Activated CD4-positive, alpha-beta T cell treated with anti-CD3 and anti-CD28 coated beads, Interleukin-2, amount 10 ng/mL, durations not matched to agents 7 days and 5 days (primary cell): ENCODE data around the gene MFSD6. TPM values are rescaled to one million over a fixed set of nuclear protein-coding genes. Genes with fewer than 3 reads are reported as not detected.

Source experiments
- CTCF ChIA-PET: fragments of 350-600 bp; sonication (Branson Sonifier 250); formaldehyde crosslinking; loops from one replicate; lab custom pipeline; 2021; ENCODE audit warnings: antibody characterized with exemption; lab: Charles Lee
- POLR2A ChIA-PET: fragments of 350-600 bp; sonication (Branson Sonifier 250); formaldehyde crosslinking; loops from one replicate; lab custom pipeline; 2021; ENCODE audit warnings: antibody characterized with exemption; lab: Charles Lee
- DNase-seq: peaks from one replicate; pipeline ENCODE4 v3.0.0-alpha.2; 2020
- H3K27ac Mint-ChIP-seq: one replicate; pipeline ENCODE4 v1.8.0; 2021; ENCODE audit warnings: mild to moderate bottlenecking, moderate library complexity, mixed read lengths
- H3K27me3 Mint-ChIP-seq: one replicate; pipeline ENCODE4 v1.8.0; 2021; ENCODE audit warnings: mixed read lengths
- H3K36me3 Mint-ChIP-seq: one replicate; pipeline ENCODE4 v1.8.0; 2021; ENCODE audit warnings: low read depth, mixed read lengths
- H3K4me1 Mint-ChIP-seq: one replicate; pipeline ENCODE4 v1.8.0; 2021; ENCODE audit warnings: mixed read lengths
- H3K4me3 Mint-ChIP-seq: one replicate; pipeline ENCODE4 v1.8.0; 2021; ENCODE audit warnings: mild to moderate bottlenecking, moderate library complexity, mixed read lengths
- H3K9me3 Mint-ChIP-seq: one replicate; pipeline ENCODE4 v1.8.0; 2021; ENCODE audit warnings: mixed read lengths
- total RNA-seq, 2 experiments: library from RNA; stranded (reverse); gene quantifications; one replicate each; pipeline ENCODE4 v1.2.3, GENCODE V29; 2021

MFSD6 gene
- total RNA-seq, 2 experiments from 2014 or later = 42.3 to 42.8 TPM

DNA sequence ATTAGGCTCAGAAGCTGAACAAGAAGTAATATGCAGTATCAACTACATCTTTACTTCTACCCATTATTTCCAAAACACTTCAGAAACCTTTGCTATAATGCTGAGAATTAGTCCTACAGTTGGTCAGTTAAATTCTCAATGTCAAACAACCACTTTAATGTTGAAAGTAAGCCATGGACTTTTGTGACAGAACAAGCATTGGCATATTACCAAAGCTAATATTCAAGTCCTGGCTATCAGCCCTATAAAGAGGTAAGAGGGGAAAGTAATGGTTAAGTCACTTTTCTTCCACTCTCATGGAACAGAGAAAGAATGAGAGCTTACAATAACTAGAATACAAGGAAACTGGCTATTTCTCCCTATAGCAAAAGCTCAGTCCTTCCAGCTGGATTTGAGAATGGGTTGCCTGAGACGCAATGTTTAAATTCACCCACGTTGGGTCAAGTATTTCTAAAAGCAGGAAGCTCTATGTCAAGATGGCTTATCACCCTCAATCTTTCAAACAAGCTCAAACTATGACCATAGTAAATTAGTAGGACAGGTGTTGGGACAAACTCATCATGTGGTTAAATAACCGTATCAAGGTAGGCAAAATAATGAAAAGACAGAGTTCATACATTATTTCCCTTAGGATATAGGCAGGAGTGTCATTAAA is 31.4 kb upstream of the MFSD6 start:
- H3K27ac Mint-ChIP-seq = no peak overlapping the region
- H3K27me3 Mint-ChIP-seq = no peaks in the 10 kb centered on the region
- no peaks in the 10 kb centered on the region for H3K36me3 Mint-ChIP-seq
- no peaks in the 10 kb centered on the region for H3K4me1 Mint-ChIP-seq
- POLR2A ChIA-PET = no interaction called here
- H3K4me3 Mint-ChIP-seq = no peak overlapping the region
- no peaks in the 10 kb centered on the region for H3K9me3 Mint-ChIP-seq
- DNase-seq = no peak
- CTCF ChIA-PET = interaction anchor here (0.6 to 1.3 kb wide), 3 partner anchors 31 to 530 kb away, joined by 3 read pairs; no protein-coding TSS in a partner anchor

DNA sequence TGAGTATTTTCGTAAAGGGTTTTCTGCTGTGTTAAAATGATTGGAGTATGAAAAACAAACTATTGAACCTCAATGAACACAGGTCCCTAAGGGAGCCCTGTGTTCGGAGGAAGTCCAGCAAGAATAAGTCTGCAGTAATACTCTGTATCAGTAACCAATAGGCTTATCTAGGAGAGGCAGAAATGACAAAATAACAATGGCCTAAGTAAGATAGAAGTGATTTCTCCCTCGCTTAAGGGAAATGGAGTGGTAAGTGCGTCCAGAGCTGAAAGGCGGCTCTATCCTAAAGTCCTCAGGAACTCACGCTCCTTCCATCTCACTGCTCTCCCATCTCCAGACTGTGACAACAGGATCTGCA is 29.3 kb upstream of the MFSD6 start:
- Mint-ChIP-seq H3K36me3 (no peaks in the 10 kb centered on the region), H3K4me1 (no peaks in the 10 kb centered on the region), H3K27ac (no peak overlapping the region), H3K4me3 (no peak overlapping the region), H3K27me3 (no peaks in the 10 kb centered on the region), H3K9me3 (no peaks in the 10 kb centered on the region)
- ChIA-PET CTCF (no interaction called here), POLR2A (no interaction called here)
- DNase-seq = no peak

DNA sequence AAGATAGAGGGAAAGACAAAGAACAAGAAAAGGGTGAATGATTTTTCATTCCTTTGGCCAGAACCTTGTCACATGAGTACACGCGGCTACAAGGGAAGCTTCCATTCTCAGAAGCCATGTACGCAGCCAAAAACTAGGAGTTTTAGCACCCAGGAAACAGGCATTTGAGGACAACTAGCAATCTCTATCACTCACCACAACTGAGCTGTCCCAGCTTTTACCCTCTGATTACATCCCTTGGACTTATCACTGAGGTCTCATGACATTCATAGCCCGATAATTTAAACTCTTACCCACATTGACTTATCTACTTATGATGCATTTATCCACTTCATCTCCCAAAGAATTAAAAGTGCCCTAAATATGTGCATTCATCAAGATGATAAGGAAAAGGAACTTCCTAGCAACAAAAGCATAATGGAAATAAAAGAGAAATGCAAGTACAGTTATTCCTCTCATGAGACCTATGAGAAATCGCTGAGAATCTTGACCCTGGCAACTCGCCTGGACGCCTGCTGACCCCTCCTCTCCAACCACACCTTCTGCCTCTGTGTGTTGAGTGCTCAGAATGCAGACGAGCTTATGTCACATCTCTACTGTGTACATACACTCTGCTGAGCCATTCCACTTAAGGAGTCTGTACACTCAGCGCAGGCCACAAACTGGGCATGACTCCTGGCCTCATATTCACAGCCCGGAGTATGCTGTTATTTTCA is 28.7 kb upstream of the MFSD6 start:
- H3K27me3 Mint-ChIP-seq = no peaks in the 10 kb centered on the region
- H3K4me1 Mint-ChIP-seq = no peaks in the 10 kb centered on the region
- H3K27ac Mint-ChIP-seq = no peak overlapping the region
- CTCF ChIA-PET = no interaction called here
- POLR2A ChIA-PET = no interaction called here
- H3K4me3 Mint-ChIP-seq = no peak overlapping the region
- no peak for DNase-seq
- no peaks in the 10 kb centered on the region for H3K9me3 Mint-ChIP-seq
- no peaks in the 10 kb centered on the region for H3K36me3 Mint-ChIP-seq

DNA sequence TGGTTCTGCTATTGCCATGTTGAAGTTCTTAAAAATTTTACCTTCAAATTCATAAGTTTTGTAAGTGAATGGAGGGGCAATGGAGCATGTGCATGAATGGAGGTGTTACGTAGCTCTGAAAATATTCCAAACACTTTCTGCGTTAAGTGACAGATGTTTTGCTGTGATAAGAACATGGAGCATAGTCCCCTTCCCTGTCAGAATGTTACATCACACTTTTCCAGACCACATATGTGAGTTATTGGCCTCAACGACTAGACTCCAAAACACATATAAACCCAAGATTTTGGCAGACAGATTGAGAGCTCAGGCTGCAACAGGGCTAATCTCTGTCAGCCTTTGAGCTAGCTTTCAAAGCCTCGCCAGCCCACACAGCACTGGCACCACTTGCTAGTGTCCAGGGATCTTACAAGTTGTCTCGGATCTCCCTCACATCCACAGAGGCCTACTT is 27.2 kb upstream of the MFSD6 start:
- no peak for DNase-seq
- Mint-ChIP-seq H3K9me3 (no peaks in the 10 kb centered on the region), H3K36me3 (no peaks in the 10 kb centered on the region), H3K4me3 (no peak overlapping the region), H3K27me3 (no peaks in the 10 kb centered on the region), H3K4me1 (no peaks in the 10 kb centered on the region), H3K27ac (no peak overlapping the region)
- ChIA-PET POLR2A (no interaction called here), CTCF (no interaction called here)

DNA sequence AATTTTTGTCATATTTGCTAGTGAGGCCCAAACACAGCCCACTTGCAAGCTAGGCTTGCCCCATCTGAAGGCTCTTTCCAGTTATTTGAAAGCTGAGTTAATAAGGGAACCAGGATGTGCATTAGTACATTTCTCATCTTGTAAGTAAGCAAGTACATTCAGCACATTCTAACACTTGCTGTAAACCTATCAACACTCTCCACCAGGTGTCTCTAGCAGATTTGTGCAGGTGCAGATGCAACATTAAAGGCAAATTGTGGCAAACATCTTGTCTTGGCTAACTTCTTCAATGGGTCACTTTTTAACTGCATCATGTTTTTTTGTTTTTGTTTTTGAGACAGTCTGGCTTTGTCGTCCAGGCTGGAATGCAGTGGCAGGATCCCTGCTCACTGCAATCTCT is 25.3 kb upstream of the MFSD6 start:
- Mint-ChIP-seq H3K27me3 (no peaks in the 10 kb centered on the region), H3K36me3 (no peaks in the 10 kb centered on the region), H3K9me3 (peaks cover 2% of the 10 kb centered on the region), H3K27ac (no peak overlapping the region), H3K4me3 (no peak overlapping the region), H3K4me1 (no peaks in the 10 kb centered on the region)
- peak; percentile 61 for DNase-seq
- POLR2A ChIA-PET = no interaction called here
- CTCF ChIA-PET = interaction anchor here (0.6 to 1.0 kb wide), 2 partner anchors 279 to 298 kb away, joined by 3 to 5 read pairs; no protein-coding TSS in a partner anchor

DNA sequence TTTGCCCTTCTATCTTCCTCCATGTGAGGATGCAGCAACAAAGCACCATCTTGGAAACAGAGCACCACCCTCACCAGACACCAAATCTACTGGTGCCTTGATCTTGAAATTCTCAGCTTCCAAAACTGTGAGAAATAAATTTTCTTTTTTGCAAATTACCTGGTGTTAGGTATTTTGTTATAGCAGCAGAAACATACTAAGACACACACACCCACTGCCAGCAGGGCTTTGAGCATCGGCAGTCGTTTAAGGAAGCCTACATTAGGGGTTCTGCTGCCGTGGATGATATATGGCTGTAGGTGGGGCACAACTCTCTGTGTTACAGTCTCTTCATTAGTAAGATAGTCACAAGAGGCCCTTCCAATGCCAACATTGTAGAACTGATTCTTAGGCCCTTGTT is 20.7 kb upstream of the MFSD6 start:
- peaks cover 4% of the 10 kb centered on the region for H3K9me3 Mint-ChIP-seq
- CTCF ChIA-PET = no interaction called here

DNA sequence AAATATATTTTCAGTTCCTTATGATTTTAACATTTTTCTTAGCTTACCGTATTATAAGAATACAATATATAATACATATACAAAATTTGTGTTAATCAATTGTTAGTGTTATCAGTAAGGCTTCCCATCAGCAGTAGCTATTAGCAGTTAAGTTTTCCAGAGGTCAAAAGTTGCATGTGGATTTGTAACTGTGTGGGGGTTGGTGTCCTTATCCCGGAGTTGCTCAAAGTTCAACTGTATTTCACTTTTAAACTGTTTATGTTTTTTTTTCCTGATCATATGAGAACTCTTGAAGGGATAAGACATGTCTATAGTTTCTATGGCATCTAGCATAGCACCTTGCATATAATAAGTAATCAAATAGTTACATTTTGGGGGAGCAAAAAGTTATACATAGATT is 11.9 kb upstream of the MFSD6 start:
- ChIA-PET POLR2A (no interaction called here), CTCF (interaction anchor here (1.1 to 1.4 kb wide), 2 partner anchors 35 to 307 kb away, joined by 3 read pairs; no protein-coding TSS in a partner anchor)
- Mint-ChIP-seq H3K4me3 (no peak overlapping the region), H3K27me3 (peaks cover 16% of the 10 kb centered on the region), H3K27ac (no peak overlapping the region), H3K9me3 (no peaks in the 10 kb centered on the region), H3K36me3 (no peaks in the 10 kb centered on the region), H3K4me1 (no peaks in the 10 kb centered on the region)
- no peak for DNase-seq

More for the DNA sequence above, 20.7 kb upstream of the MFSD6 start:
- H3K36me3 Mint-ChIP-seq = no peaks in the 10 kb centered on the region
- POLR2A ChIA-PET = no interaction called here
- no peaks in the 10 kb centered on the region for H3K4me1 Mint-ChIP-seq
- peaks cover 15% of the 10 kb centered on the region for H3K27me3 Mint-ChIP-seq
- no peak overlapping the region for H3K27ac Mint-ChIP-seq
- H3K4me3 Mint-ChIP-seq = no peak overlapping the region
- DNase-seq = no peak

DNA sequence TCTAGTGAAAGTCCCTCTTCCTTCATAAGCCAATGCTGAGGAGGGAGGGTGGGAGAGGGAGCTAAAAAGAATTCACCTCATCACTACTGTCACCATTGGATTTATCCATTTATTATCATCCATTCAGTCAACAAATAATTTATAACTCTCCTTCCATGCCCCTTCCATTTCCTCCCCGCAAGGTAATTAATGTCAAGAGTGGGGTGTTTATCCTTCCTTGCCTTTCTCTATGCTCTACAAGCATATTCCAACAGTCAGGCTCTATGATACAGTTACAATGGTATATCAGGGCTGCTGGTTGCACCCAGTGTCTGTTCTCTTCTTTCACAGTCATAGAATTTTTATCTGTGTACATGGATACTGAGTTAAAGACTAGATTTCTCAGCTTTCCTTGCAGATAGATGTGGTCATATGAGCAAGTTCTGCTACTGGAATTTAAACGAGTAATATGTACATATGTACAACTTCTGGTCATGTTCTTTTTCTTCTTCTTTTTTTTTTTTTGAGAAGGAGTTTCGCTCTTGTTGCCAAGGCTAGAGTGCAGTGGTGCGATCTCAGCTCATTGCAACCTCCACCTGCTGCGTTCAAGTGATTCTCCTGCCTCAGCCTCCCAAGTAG is 5.1 kb upstream of the MFSD6 start:
- CTCF ChIA-PET = interaction anchor here (0.9 kb wide), 1 partner anchor 277 kb away, joined by 3 read pairs; no protein-coding TSS in a partner anchor
- H3K4me3 Mint-ChIP-seq = no peak overlapping the region
- DNase-seq = no peak
- POLR2A ChIA-PET = no interaction called here
- H3K36me3 Mint-ChIP-seq = no peaks in the 10 kb centered on the region
- H3K27ac Mint-ChIP-seq = no peak overlapping the region
- no peaks in the 10 kb centered on the region for H3K4me1 Mint-ChIP-seq
- no peaks in the 10 kb centered on the region for H3K27me3 Mint-ChIP-seq
- H3K9me3 Mint-ChIP-seq = no peaks in the 10 kb centered on the region

DNA sequence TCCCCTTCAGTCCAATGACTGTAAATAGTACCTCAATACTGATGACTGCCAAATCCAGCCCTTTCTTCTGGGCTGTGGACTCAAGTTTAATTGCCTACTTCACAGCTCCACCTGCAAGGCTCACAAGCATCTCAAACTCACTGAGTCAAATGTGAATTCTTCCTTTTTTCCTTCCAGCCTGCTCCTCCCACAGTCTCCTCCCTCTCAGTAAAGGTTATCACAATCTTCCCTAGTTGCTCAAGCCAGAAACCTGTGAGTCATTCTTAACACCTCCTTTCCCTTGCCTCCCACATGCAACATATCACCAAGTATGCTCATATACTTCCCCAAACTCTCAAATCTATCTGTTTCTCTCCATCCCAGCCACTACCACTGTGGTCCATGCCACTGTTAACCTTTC is 3.7 kb upstream of the MFSD6 start:
- no peak for DNase-seq
- Mint-ChIP-seq H3K4me3 (no peak overlapping the region), H3K27me3 (no peaks in the 10 kb centered on the region), H3K27ac (no peak overlapping the region), H3K36me3 (no peaks in the 10 kb centered on the region), H3K9me3 (no peaks in the 10 kb centered on the region), H3K4me1 (peaks cover 5% of the 10 kb centered on the region)
- ChIA-PET CTCF (no interaction called here), POLR2A (no interaction called here)

DNA sequence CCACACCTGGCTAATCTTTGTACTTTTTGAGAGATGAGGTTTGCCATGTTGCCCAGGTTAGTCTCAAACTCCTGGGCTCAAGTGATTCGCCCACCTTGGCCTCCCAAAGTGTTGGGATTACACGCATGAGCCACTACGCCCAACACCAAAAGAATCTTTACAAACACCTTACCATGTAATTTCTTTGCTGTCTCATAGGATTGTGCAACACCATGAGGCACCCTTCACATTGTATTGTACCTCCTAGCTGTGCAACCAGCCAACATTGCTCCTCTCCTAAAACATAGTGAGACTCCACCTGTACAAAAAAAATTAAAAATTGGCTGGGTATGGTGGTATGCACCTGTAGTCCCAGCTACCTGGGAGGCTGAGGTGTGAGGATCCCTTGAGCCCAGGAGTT is 3.1 kb upstream of the MFSD6 start:
- Mint-ChIP-seq H3K27ac (no peak overlapping the region), H3K36me3 (peaks cover under 1% of the 10 kb centered on the region), H3K27me3 (no peaks in the 10 kb centered on the region), H3K4me3 (no peak overlapping the region), H3K4me1 (peaks cover 11% of the 10 kb centered on the region), H3K9me3 (no peaks in the 10 kb centered on the region)
- no peak for DNase-seq
- POLR2A ChIA-PET = no interaction called here
- CTCF ChIA-PET = no interaction called here

DNA sequence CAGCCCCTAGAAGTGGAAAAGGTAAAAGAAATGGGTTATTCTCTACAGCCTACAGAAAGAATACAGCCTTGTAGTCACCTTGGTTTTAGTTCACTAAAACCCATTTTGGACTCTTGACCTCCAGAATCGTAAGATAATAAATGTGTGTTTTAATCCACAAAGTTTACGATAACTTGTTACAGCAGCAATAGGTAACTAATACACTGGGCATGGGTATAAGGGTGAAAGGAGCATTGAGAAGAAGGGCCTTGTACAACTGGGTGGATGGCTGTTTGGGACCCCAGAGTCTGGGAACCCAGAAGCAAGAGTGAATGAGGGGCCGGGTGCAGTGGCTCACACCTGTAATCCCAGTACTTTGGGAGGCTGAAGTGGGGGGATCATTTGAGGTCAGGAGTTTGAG is 2.2 kb upstream of the MFSD6 start:
- H3K27ac Mint-ChIP-seq = no peak overlapping the region
- H3K4me3 Mint-ChIP-seq = no peak overlapping the region
- H3K9me3 Mint-ChIP-seq = no peaks in the 10 kb centered on the region
- H3K36me3 Mint-ChIP-seq = peaks cover 5% of the 10 kb centered on the region
- no peak for DNase-seq
- CTCF ChIA-PET = interaction anchor here (1.3 kb wide), 1 partner anchor 75 kb away, joined by 3 read pairs; no protein-coding TSS in a partner anchor
- H3K27me3 Mint-ChIP-seq = no peaks in the 10 kb centered on the region
- H3K4me1 Mint-ChIP-seq = peaks cover 19% of the 10 kb centered on the region
- POLR2A ChIA-PET = no interaction called here

DNA sequence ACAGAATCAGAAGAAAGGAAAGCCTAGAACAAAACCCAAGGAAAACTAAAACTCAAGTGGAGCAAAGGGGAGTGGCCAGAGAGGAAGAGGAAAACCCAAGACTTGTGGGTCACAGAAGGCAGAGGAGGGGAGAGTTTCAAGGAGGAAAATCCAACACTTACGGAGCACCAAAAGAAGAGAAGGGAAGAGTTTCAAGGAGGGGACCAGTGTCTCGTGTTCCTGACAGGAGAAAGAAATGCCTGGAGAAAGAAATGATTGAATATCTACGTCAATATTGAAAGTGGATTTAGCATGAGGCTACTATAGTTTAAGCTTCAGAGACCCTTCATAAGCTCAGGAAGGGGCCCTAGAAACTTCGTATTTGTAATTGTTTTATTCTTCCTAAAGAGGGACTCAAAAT is 1.4 kb upstream of the MFSD6 start:
- Mint-ChIP-seq H3K4me3 (no peak overlapping the region), H3K27ac (no peak overlapping the region), H3K27me3 (no peaks in the 10 kb centered on the region), H3K4me1 (peaks cover 25% of the 10 kb centered on the region), H3K9me3 (no peaks in the 10 kb centered on the region), H3K36me3 (peaks cover 11% of the 10 kb centered on the region)
- ChIA-PET CTCF (interaction anchor here (1.2 to 1.3 kb wide), 2 partner anchors 63 to 76 kb away, joined by 3 read pairs; no protein-coding TSS in a partner anchor), POLR2A (no interaction called here)
- no peak for DNase-seq

DNA sequence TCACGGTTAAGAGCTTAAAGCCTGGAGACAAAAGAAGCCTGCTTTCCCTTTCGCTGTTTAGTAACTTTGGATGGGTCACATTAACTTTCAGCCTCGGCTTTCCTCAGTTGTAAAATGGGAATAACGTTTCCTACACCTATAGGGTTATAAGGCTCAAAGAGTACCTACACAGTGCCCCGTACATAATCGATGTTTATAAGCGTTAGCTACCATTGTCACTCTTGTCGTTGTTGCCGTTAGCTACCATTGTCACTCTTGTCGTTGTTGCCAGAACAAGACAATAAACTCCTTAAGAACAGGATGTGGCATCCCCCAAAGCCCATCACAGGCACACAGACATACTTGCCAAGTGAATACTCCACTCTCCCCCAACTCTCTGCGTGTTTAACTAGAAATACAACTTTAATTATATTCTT is 901 bp upstream of the MFSD6 start:
- Mint-ChIP-seq H3K27ac (no peak overlapping the region), H3K27me3 (no peaks in the 10 kb centered on the region)
- peak; percentile 71 for DNase-seq

More for the DNA sequence above, 901 bp upstream of the MFSD6 start:
- peak overlapping the region; percentile 75 for H3K4me3 Mint-ChIP-seq
- H3K9me3 Mint-ChIP-seq = no peaks in the 10 kb centered on the region
- CTCF ChIA-PET = interaction anchor here (1.2 to 1.3 kb wide), 2 partner anchors 63 to 76 kb away, joined by 3 read pairs; no protein-coding TSS in a partner anchor
- peaks cover 29% of the 10 kb centered on the region for H3K4me1 Mint-ChIP-seq
- POLR2A ChIA-PET = no interaction called here
- peaks cover 13% of the 10 kb centered on the region for H3K36me3 Mint-ChIP-seq
